NCI-H1930 (cell line): ENCODE measurements around the gene ITGB8.

Source experiments
- DNase-seq, 2 experiments: peaks; one replicate each; lab custom pipeline; 2025; lab: John Stamatoyannopoulos, UW

ITGB8 gene

GRCh38 chr7:20424500-20424899 is 93.8 kb downstream of the ITGB8 start:
- no peak for DNase-seq

- DNase-seq, result no peak
Measured at GRCh38 chr7:20430664-20431063, 100.0 kb downstream of the ITGB8 start.

GRCh38 chr7:20431146-20431545 is 100.4 kb downstream of the ITGB8 start:
- no peak for DNase-seq

GRCh38 chr7:20432071-20432470 is 101.4 kb downstream of the ITGB8 start:
- DNase-seq, result no peak

GRCh38 chr7:20435305-20435704 is 104.6 kb downstream of the ITGB8 start:
- DNase-seq, result no peak

- DNase-seq, result no peak
Measured at GRCh38 chr7:20438248-20438647, 107.5 kb downstream of the ITGB8 start.

- DNase-seq, result no peak
Measured at GRCh38 chr7:20438694-20439376, 108.1 kb downstream of the ITGB8 start.

- no peak for DNase-seq
Measured at GRCh38 chr7:20439416-20440185, 108.9 kb downstream of the ITGB8 start.

GRCh38 chr7:20440472-20441105 is 109.9 kb downstream of the ITGB8 start:
- DNase-seq, result no peak

GRCh38 chr7:20441346-20441745 is 110.6 kb downstream of the ITGB8 start:
- no peak for DNase-seq

GRCh38 chr7:20441991-20442441 is 111.3 kb downstream of the ITGB8 start:
- DNase-seq, result no peak

- no peak for DNase-seq
Measured at GRCh38 chr7:20442951-20443350, 112.3 kb downstream of the ITGB8 start.

GRCh38 chr7:20444030-20444800 is 113.5 kb downstream of the ITGB8 start:
- DNase-seq, result no peak

- no peak for DNase-seq
Measured at GRCh38 chr7:20447021-20447650, 116.4 kb downstream of the ITGB8 start.

- DNase-seq, result no peak
Measured at GRCh38 chr7:20449176-20449575, 118.5 kb downstream of the ITGB8 start.

GRCh38 chr7:20450536-20450935 is 119.8 kb downstream of the ITGB8 start:
- DNase-seq, result no peak

GRCh38 chr7:20454202-20454601 is 123.5 kb downstream of the ITGB8 start:
- no peak for DNase-seq

- DNase-seq, result no peak
Measured at GRCh38 chr7:20456701-20457100, 126.0 kb downstream of the ITGB8 start.

- no peak for DNase-seq
Measured at GRCh38 chr7:20458521-20458920, 127.8 kb downstream of the ITGB8 start.

- no peak for DNase-seq
Measured at GRCh38 chr7:20459419-20459818, 128.7 kb downstream of the ITGB8 start.

GRCh38 chr7:20464891-20465290 is 134.2 kb downstream of the ITGB8 start:
- DNase-seq, result no peak
